ENCODE results near the gene PRKN. TPM values are rescaled to one million over a fixed set of nuclear protein-coding genes. Genes with fewer than 3 reads are reported as not detected.

PRKN gene
- total and polyA plus RNA-seq, 9 of the 15 experiments (the other 6 are each of a cell fraction or from before 2014, with no cell fraction given) = 0.03 to 0.96 (median 0.15) TPM; not detected in 2

- Histone ChIP-seq H3K36me3 (ENCODE audit: control insufficient read depth, insufficient read depth, low read length) (no peaks in the 10 kb centered on the region), H3K9ac (ENCODE audit: insufficient read depth in 1 of 2, low read depth in 2 of 2, low read length in 2 of 2) (no peak overlapping the region), H3K27ac (ENCODE audit: extremely low read depth, low read depth, low read length) (no peak overlapping the region), H3K4me2 (ENCODE audit: insufficient read depth, low read length) (no peak overlapping the region), H3K79me2 (ENCODE audit: control insufficient read depth, insufficient read depth, low read length) (no peaks in the 10 kb centered on the region), H4K20me1 (replicated peaks; ENCODE audit: control insufficient read depth, insufficient read depth, low read length) (no peaks in the 10 kb centered on the region), H3K4me3 (no peak overlapping the region), H3K27me3 (ENCODE audit: control insufficient read depth in 2 of 2, insufficient read depth in 2 of 2, low read length in 2 of 2) (no peaks in the 10 kb centered on the region), H3K9me3 (replicated peaks; ENCODE audit: control insufficient read depth, insufficient read depth, low read depth, low read length) (no peaks in the 10 kb centered on the region; the same call in 1 of the 2 replicates), H3K4me1 (replicated peaks in 1 of 2; ENCODE audit: control insufficient read depth in 2 of 2, insufficient read depth in 2 of 2, low read length in 2 of 2) (no peaks in the 10 kb centered on the region), H2AFZ (ENCODE audit: low read depth, low read length) (no peak overlapping the region), H3K9me1 (ENCODE audit: control insufficient read depth, insufficient read depth, low read length) (no peaks in the 10 kb centered on the region)
- WGBS (ENCODE audit: insufficient coverage, low coverage, missing lambda C conversion rate) = 1% methylated on average over 4 of the region's 4 CpGs
- BruUV-seq (replicated peaks) = no TSS peak
- intact Hi-C loops (cut with micrococcal nuclease) (no loop called here), in situ Hi-C loops (cut with MboI) (no loop called here)
- ATAC-seq = no peak
- no peak for TF ChIP-seq BRF1 (IDR thresholded peaks at IDR 0.05; ENCODE audit: borderline replicate concordance, extremely low read depth, insufficient read length)
- TF ChIP-seq CREB1 (IDR thresholded peaks at IDR 0.05) = no peak
- TF ChIP-seq CREB1 (CRISPR knock-in tag; IDR thresholded peaks at IDR 0.05) = no peak
- TF ChIP-seq HOMEZ (CRISPR knock-in tag; IDR thresholded peaks at IDR 0.05) = no peak
- CTCF ChIA-PET (ENCODE audit: low intra/inter-chr PET ratio) = no interaction called here
- no peak for DNase-seq (ENCODE audit: extremely low read depth in 1 of 4, low spot score in 3 of 4)
- POLR2A ChIA-PET = no interaction called here
- FAIRE-seq = no peak
These were observed 395.2 kb downstream of the PRKN start for GRCh38 chr6:162332365-162332764.

- in situ Hi-C loops (cut with MboI) = no loop called here
- TF ChIP-seq RBFOX2 (IDR thresholded peaks at IDR 0.05; ENCODE audit: low read depth, low read length) (no peak), SREBF2 (CRISPR knock-in tag; IDR thresholded peaks at IDR 0.05) (no peak), PRDM10 (IDR thresholded peaks at IDR 0.05; ENCODE audit: partially characterized antibody) (no peak), RUNX1 (IDR thresholded peaks at IDR 0.05; ENCODE audit: low read depth) (no peak), POLR2B (IDR thresholded peaks at IDR 0.05; ENCODE audit: low read depth, partially characterized antibody) (no peak), ZBED1 (IDR thresholded peaks at IDR 0.05) (no peak), NONO (IDR thresholded peaks at IDR 0.05; ENCODE audit: low read depth in 2 of 2, low read length in 1 of 2) (no peak), ZNF184 (CRISPR knock-in tag; IDR thresholded peaks at IDR 0.05) (no peak), KHSRP (IDR thresholded peaks at IDR 0.05) (no peak), SMARCC2 (IDR thresholded peaks at IDR 0.05; ENCODE audit: low read depth) (no peak)
These were observed 395.7 kb downstream of the PRKN start for GRCh38 chr6:162331911-162332310.

More at GRCh38 chr6:162331911-162332310, 395.7 kb downstream of the PRKN start:
- H3K79me2 ChIP-seq (ENCODE audit: control insufficient read depth, insufficient read depth, low read length) = no peaks in the 10 kb centered on the region
- H3K36me3 ChIP-seq (ENCODE audit: control insufficient read depth, insufficient read depth, low read length) = no peaks in the 10 kb centered on the region
- H3K27ac ChIP-seq (ENCODE audit: extremely low read depth, low read depth, low read length) = no peak overlapping the region
- ChIA-PET CTCF (ENCODE audit: low intra/inter-chr PET ratio) (no interaction called here), POLR2A (no interaction called here)
- H3K9ac ChIP-seq (ENCODE audit: insufficient read depth in 1 of 2, low read depth in 2 of 2, low read length in 2 of 2) = no peak overlapping the region
- no peak overlapping the region for H3K4me2 ChIP-seq (ENCODE audit: insufficient read depth, low read length)
- no peaks in the 10 kb centered on the region for H4K20me1 ChIP-seq (replicated peaks; ENCODE audit: control insufficient read depth, insufficient read depth, low read length)
- H2AFZ ChIP-seq (ENCODE audit: low read depth, low read length) = no peak overlapping the region
- no peaks in the 10 kb centered on the region for H3K27me3 ChIP-seq (ENCODE audit: control insufficient read depth in 2 of 2, insufficient read depth in 2 of 2, low read length in 2 of 2)
- no peak overlapping the region for H3K4me3 ChIP-seq
- FAIRE-seq (no peak), ATAC-seq (no peak), DNase-seq (ENCODE audit: extremely low read depth in 1 of 4, low spot score in 3 of 4) (no peak)
- WGBS (ENCODE audit: insufficient coverage, low coverage, missing lambda C conversion rate) = 0% methylated on average over 1 of the region's 1 CpG
- H3K9me1 ChIP-seq (ENCODE audit: control insufficient read depth, insufficient read depth, low read length) = no peaks in the 10 kb centered on the region
- no TSS peak for BruUV-seq (replicated peaks)
- no peaks in the 10 kb centered on the region; the same call in 1 of the 2 replicates for H3K9me3 ChIP-seq (replicated peaks; ENCODE audit: control insufficient read depth, insufficient read depth, low read depth, low read length)
- intact Hi-C loops (cut with micrococcal nuclease) = no loop called here
- no peaks in the 10 kb centered on the region for H3K4me1 ChIP-seq (replicated peaks in 1 of 2; ENCODE audit: control insufficient read depth in 2 of 2, insufficient read depth in 2 of 2, low read length in 2 of 2)
